GM12878 (cell line): ENCODE data around the gene CD86.

Experiments
- CHD2 ChIP-seq: IDR thresholded peaks from 2 replicates; pipeline ENCODE4 v1.6.1; 2011; ENCODE audit warnings: low read depth, low read length, improper control_type of control experiment, borderline replicate concordance
- CREB1 ChIP-seq: IDR thresholded peaks from 2 replicates; pipeline ENCODE4 v1.6.1; 2012; ENCODE audit warnings: low read depth, mild to moderate bottlenecking, inconsistent platforms
- CTCF ChIP-seq, 3 experiments: IDR thresholded peaks in 2 of 3; conservative IDR thresholded peaks in 1 of 3; 2 replicates each; pipeline ENCODE4 v1.5.1; 2011; ENCODE audit warnings: low read depth in 3 of 3, low read length in 3 of 3, mild to moderate bottlenecking in 3 of 3, control low read depth in 2 of 3, moderate library complexity in 2 of 3, inconsistent platforms in 1 of 3, mixed read lengths in 1 of 3; ENCODE audit not compliant: control insufficient read depth in 2 of 3, insufficient read depth in 1 of 3; ENCODE audit errors: extremely low read depth in 1 of 3
- EZH2 ChIP-seq: IDR thresholded peaks from 2 replicates; pipeline ENCODE4 v1.6.1; 2012; ENCODE audit warnings: low read depth, mild to moderate bottlenecking, control low read depth, inconsistent platforms, low read length, borderline replicate concordance; ENCODE audit not compliant: control insufficient read depth
- HDGF ChIP-seq: fragments of 450-650 bp; IDR thresholded peaks from 2 replicates; pipeline ENCODE4 v1.6.1; 2016; ENCODE audit warnings: antibody characterized with exemption
- IRF3 ChIP-seq: fragments of 450-650 bp; IDR thresholded peaks from 2 replicates; pipeline ENCODE4 v1.6.1; 2014; ENCODE audit warnings: mild to moderate bottlenecking
- IRF4 ChIP-seq: IDR thresholded peaks from 2 replicates; pipeline ENCODE4 v1.6.1; 2011; ENCODE audit warnings: low read depth, low read length
- JUNB ChIP-seq: IDR thresholded peaks from 2 replicates; pipeline ENCODE4 v1.6.1; 2016; ENCODE audit warnings: antibody characterized with exemption, mild to moderate bottlenecking
- MTA3 ChIP-seq: IDR thresholded peaks from 2 replicates; pipeline ENCODE4 v1.6.1; 2012; ENCODE audit warnings: low read length, inconsistent platforms, borderline replicate concordance
- POLR2AphosphoS5 ChIP-seq: IDR thresholded peaks from 2 replicates; pipeline ENCODE4 v1.6.1; 2011; ENCODE audit warnings: mild to moderate bottlenecking, low read length, inconsistent platforms
- RAD21 ChIP-seq: IDR thresholded peaks from 2 replicates; pipeline ENCODE4 v1.6.1; 2011; ENCODE audit warnings: mild to moderate bottlenecking, low read depth, low read length, moderate library complexity; ENCODE audit not compliant: insufficient read depth
- ZSCAN29 ChIP-seq: fragments of 450-650 bp; IDR thresholded peaks from 2 replicates; pipeline ENCODE4 v1.6.1; 2017; ENCODE audit warnings: mild to moderate bottlenecking, moderate library complexity

GRCh38 chr3:122080207-122080587 lies 25.0 kb downstream of the CD86 start:
- TF ChIP-seq CHD2 (no peak), EZH2 (no peak), ZSCAN29 (no peak), CTCF (IDR thresholded peaks at IDR 0.05 in 2 of 3, conservative IDR thresholded peaks at IDR 0.05 in 1 of 3; ENCODE audit: control insufficient read depth in 2 of 3, extremely low read depth in 1 of 3, insufficient read depth in 1 of 3, low read depth in 3 of 3, low read length in 3 of 3) (no peak), RAD21 (no peak), IRF4 (no peak), HDGF (no peak), JUNB (no peak), POLR2AphosphoS5 (peak; percentile 38; the same call in 1 of the 2 replicates), CREB1 (no peak), IRF3 (no peak), MTA3 (no peak)
